SH-SY5Y (cell line): ENCODE data around the gene IP6K3.

ENCODE experiments used
- GATA2 ChIP-seq: IDR thresholded peaks from 2 replicates; pipeline ENCODE4 v1.6.1; 2011; ENCODE audit warnings: mild to moderate bottlenecking, low read depth, low read length
- GATA3 ChIP-seq: IDR thresholded peaks from 2 replicates; pipeline ENCODE4 v1.6.1; 2011; ENCODE audit warnings: low read depth, mild to moderate bottlenecking, low read length, moderate library complexity

DNA sequence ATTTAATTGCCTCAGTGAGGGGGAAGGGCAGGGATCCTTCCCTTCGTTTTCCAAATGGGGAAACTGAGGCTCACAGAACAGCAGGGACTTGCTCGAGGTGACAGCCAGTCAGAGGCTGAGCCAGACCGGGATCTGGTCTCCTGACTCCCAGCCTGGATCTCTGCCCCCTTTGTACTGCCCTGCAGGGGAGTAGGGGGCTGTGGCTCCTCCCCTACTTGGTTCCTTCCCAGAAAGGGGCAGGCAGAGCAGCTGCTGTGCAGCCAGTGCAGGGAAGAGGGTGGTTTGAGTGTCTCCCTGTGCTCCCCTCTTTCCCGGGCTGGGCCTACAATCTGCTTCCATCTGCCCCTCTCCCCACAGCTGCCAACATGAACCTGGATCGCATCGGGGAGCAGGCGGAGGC, 72.9 kb downstream of the IP6K3 start:
- TF ChIP-seq GATA2 (no peak), GATA3 (no peak)
